NK-92 treated with Interleukin-12 subunit alpha and Interleukin-12 subunit beta, amount 100 ng/mL, for 24 hours (cell line): ENCODE measurements around the gene TERT.
A peak's percentile ranks its signal among the peaks of the same experiment; 100 is the strongest.

Experiments
- DNase-seq: peaks from one replicate; lab custom pipeline; 2025; lab: John Stamatoyannopoulos, UW

Gene TERT

GRCh38 chr5:1318659-1319251, 23.9 kb upstream of the TERT start:
- no peak for DNase-seq

GRCh38 chr5:1317921-1318565, 23.2 kb upstream of the TERT start:
- no peak for DNase-seq

GRCh38 chr5:1316588-1317340, 21.9 kb upstream of the TERT start:
- no peak for DNase-seq

- DNase-seq = no peak
Observed at GRCh38 chr5:1315709-1316587, 21.1 kb upstream of the TERT start.

GRCh38 chr5:1315018-1315708, 20.3 kb upstream of the TERT start:
- no peak for DNase-seq

- no peak for DNase-seq
Observed at GRCh38 chr5:1314564-1314982, 19.7 kb upstream of the TERT start.

- peak; percentile 84 for DNase-seq
Observed at GRCh38 chr5:1312993-1313833, 18.3 kb upstream of the TERT start.

GRCh38 chr5:1312206-1312605, 17.3 kb upstream of the TERT start:
- DNase-seq = no peak

GRCh38 chr5:1311439-1312055, 16.7 kb upstream of the TERT start:
- DNase-seq = no peak

- no peak for DNase-seq
Observed at GRCh38 chr5:1310118-1310517, 15.2 kb upstream of the TERT start.

GRCh38 chr5:1304033-1304432, 9.2 kb upstream of the TERT start:
- DNase-seq = no peak

GRCh38 chr5:1302258-1302657, 7.4 kb upstream of the TERT start:
- no peak for DNase-seq

- no peak for DNase-seq
Observed at GRCh38 chr5:1300581-1301083, 5.8 kb upstream of the TERT start.

GRCh38 chr5:1299961-1300360, 5.1 kb upstream of the TERT start:
- DNase-seq = no peak

- no peak for DNase-seq
Observed at GRCh38 chr5:1299511-1299850, 4.6 kb upstream of the TERT start.

- DNase-seq = no peak
Observed at GRCh38 chr5:1298723-1299510, 4.0 kb upstream of the TERT start.

GRCh38 chr5:1298067-1298551, 3.2 kb upstream of the TERT start:
- DNase-seq = no peak

GRCh38 chr5:1297243-1297642, 2.4 kb upstream of the TERT start:
- DNase-seq = no peak

GRCh38 chr5:1295650-1296037, 776 bp upstream of the TERT start:
- no peak for DNase-seq
